GM12873 (cell line): Measurements from ENCODE around the gene TRMT1.

Experiments
- CTCF ChIP-seq: IDR thresholded peaks from 2 replicates; pipeline ENCODE4 v1.5.1; 2012; ENCODE audit warnings: low read depth, mild to moderate bottlenecking, moderate library complexity, low read length, control low read depth; ENCODE audit not compliant: insufficient read depth; ENCODE audit errors: missing control alignments

The TRMT1 gene

GRCh38 chr19:13133241-13133870, 16.8 kb upstream of the TRMT1 start:
- no peak for TF ChIP-seq CTCF

GRCh38 chr19:13132471-13133180, 16.1 kb upstream of the TRMT1 start:
- no peak for TF ChIP-seq CTCF

- no peak for TF ChIP-seq CTCF
Measured at GRCh38 chr19:13130886-13131490, 14.4 kb upstream of the TRMT1 start.

GRCh38 chr19:13129384-13129783, 12.8 kb upstream of the TRMT1 start:
- TF ChIP-seq CTCF: no peak

GRCh38 chr19:13128583-13128982, 12.0 kb upstream of the TRMT1 start:
- no peak for TF ChIP-seq CTCF

GRCh38 chr19:13127811-13128575, 11.5 kb upstream of the TRMT1 start:
- TF ChIP-seq CTCF: no peak

GRCh38 chr19:13127051-13127450, 10.5 kb upstream of the TRMT1 start:
- no peak for TF ChIP-seq CTCF
